ENCODE measurements around the gene RBM48.

RBM48 gene

GRCh38 chr7:92496876-92497275, 31.7 kb upstream of the RBM48 start:
- H3K27ac ChIP-seq: no peak overlapping the region
- TF ChIP-seq, protein P1, sequence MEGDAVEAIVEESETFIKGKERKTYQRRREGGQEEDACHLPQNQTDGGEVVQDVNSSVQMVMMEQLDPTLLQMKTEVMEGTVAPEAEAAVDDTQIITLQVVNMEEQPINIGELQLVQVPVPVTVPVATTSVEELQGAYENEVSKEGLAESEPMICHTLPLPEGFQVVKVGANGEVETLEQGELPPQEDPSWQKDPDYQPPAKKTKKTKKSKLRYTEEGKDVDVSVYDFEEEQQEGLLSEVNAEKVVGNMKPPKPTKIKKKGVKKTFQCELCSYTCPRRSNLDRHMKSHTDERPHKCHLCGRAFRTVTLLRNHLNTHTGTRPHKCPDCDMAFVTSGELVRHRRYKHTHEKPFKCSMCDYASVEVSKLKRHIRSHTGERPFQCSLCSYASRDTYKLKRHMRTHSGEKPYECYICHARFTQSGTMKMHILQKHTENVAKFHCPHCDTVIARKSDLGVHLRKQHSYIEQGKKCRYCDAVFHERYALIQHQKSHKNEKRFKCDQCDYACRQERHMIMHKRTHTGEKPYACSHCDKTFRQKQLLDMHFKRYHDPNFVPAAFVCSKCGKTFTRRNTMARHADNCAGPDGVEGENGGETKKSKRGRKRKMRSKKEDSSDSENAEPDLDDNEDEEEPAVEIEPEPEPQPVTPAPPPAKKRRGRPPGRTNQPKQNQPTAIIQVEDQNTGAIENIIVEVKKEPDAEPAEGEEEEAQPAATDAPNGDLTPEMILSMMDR (conservative IDR thresholded peaks at IDR 0.05): no peak

- H3K27ac ChIP-seq: no peak overlapping the region
- TF ChIP-seq, protein P1 (conservative IDR thresholded peaks at IDR 0.05): no peak
These were observed 30.0 kb upstream of the RBM48 start for GRCh38 chr7:92498557-92498956.

- TF ChIP-seq, protein P1 (conservative IDR thresholded peaks at IDR 0.05): no peak
- H3K27ac ChIP-seq: no peak overlapping the region
These were observed 24.8 kb upstream of the RBM48 start for GRCh38 chr7:92503767-92504166.

DNA sequence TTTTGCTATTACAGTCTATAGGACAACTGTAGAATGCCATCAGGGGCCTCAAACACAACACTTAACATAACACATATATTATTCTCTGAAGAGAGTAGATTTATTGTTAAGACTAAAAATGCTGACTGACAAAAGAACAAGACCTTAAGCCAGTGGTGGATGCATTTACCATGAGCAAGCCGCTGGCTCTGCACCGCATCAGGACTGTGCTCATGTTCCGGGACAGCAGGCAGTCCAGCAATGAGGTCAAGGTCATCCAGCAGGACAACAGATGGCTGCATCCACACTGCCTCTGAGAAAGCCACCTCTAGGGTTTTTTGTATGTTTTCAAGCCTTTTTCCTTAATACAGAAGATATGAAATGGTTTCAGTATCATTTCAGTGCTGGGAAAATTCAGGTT, 24.0 kb upstream of the RBM48 start:
- TF ChIP-seq, protein P1 (conservative IDR thresholded peaks at IDR 0.05): no peak
- H3K27ac ChIP-seq: no peak overlapping the region

GRCh38 chr7:92506363-92506762, 22.2 kb upstream of the RBM48 start:
- no peak overlapping the region for H3K27ac ChIP-seq
- TF ChIP-seq, protein P1 (conservative IDR thresholded peaks at IDR 0.05): no peak

DNA sequence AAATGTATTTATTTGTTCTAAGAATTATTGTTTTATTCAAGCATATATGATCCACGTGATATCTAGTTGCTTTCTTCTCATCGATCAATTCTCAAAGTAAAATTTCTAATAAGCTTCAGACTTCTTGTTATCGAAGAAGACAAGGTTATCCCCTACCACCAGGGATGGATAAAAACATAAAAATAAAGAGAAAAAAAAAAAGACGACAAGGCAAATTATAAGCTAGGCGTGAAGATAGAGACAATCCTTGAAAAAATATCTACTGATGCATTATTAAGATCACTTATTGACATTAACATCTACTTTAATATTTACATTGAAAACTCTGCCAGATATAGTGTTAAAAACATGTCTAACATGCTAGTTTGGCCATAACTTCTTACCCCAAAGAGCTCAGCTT, 19.6 kb upstream of the RBM48 start:
- H3K27ac ChIP-seq: no peak overlapping the region
- TF ChIP-seq, protein P1 (conservative IDR thresholded peaks at IDR 0.05): no peak

- TF ChIP-seq, protein P1 (conservative IDR thresholded peaks at IDR 0.05): no peak
These were observed 15.3 kb upstream of the RBM48 start for GRCh38 chr7:92513167-92513902.

More at GRCh38 chr7:92513167-92513902, 15.3 kb upstream of the RBM48 start:
- no peak overlapping the region for H3K27ac ChIP-seq
